ENCODE measurements around the gene NCF4.

Gene NCF4

GRCh38 chr22:36899498-36899897, 38.7 kb downstream of the NCF4 start:
- DNase-seq = no peak

GRCh38 chr22:36900225-36900624, 39.4 kb downstream of the NCF4 start:
- no peak for DNase-seq

DNA sequence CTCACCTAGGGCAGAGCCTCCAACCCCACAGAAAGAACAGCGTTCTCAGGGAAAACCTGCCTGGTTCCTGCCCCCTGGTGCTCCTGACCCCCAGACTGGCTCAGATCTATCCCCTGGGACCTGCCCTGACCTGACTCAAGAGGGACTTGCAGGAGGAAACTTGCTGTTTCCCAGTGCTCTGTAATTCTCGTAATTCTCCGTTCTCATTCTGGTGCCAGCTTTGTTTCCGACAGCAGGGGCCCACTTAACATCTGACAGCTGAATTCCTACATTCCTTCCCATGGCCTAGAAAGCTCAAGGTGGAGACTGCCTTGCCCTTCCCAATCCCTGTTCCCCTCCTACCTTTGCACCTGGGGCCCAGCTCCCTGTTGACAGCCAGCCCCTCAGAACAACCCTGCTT, 40.1 kb downstream of the NCF4 start:
- DNase-seq = no peak

- DNase-seq = no peak
These were observed 40.8 kb downstream of the NCF4 start for GRCh38 chr22:36901411-36902142.

- DNase-seq = no peak
These were observed 41.5 kb downstream of the NCF4 start for GRCh38 chr22:36902143-36902926.

DNA sequence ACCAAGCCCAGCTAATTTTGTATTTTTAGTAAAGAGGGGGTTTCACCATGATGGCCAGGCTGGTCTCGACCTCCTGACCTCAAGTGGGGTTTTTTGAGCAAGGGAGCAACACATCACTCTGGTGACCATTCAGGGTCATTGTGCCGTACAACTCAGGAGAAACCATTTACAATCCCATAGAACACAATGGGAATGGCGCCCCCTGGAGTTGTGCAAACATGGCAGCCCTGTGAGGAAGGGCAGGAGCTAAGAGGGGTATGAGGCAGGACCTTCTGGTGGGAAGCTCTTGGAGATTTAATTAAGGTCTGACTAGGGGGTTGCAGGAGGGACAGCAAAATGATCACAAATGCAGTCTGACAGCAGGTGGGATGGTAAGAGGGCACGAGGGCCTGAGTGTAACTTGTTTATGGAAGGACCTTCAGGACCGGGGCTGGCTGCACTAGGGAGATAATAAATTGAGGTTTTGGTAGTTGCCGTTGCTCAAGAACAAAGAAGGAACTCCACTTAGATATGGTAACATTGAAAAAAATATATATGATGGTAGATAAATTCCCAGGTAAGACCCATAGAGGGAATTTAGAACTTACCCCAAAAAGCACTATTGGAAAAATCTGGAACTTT, 43.6 kb downstream of the NCF4 start:
- DNase-seq = no peak

GRCh38 chr22:36907253-36908195, 46.7 kb downstream of the NCF4 start:
- DNase-seq = no peak

DNA sequence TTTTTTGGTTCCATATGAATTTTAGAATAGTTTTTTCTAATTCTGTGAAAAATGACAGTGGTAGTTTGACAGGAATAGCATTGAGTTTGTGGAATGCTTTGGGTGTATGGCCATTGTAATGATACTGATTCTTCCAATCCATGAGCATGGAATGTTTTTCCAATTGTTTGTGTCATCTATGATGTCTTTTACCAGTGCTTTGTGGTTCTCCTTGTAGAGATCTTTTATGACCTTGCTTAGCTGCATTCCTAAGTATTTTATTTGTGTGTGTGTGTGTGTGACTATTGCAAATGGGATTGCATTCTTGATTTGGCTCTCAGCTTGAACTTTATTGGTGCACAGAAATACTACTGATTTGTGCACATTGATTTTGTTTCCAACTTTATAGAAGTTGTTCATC, 49.7 kb downstream of the NCF4 start:
- DNase-seq = peak; percentile 32

GRCh38 chr22:36911887-36912661, 51.3 kb downstream of the NCF4 start:
- peak; percentile 84 for DNase-seq

- DNase-seq = no peak
These were observed 52.1 kb downstream of the NCF4 start for GRCh38 chr22:36912694-36913426.

- no peak for DNase-seq
These were observed 52.9 kb downstream of the NCF4 start, which contains the start of gene CSF2RB for GRCh38 chr22:36913427-36914389. Gene CSF2RB, plus strand, starts transcription at chr22:36913628. Its CDS starts 8,580 bp downstream, at chr22:36922208.

DNA sequence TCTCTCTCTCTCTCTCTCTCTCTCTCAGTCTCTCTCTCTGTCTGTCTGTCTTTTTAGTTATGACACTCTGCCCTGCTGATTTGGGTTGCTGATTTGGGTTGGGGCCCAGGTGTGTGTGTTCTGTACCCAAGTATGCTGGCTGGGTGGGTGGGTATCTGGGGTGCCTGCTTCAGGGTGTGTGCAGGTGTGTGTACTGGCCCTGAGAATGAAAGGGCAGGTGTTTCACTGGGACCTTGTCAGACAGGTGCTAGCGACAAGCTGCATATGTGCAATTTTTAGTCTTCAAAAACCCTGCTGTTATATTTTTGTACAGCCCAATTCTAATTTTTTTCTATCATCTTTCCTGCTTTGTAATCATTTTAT, 53.6 kb downstream of the NCF4 start:
- no peak for DNase-seq

- no peak for DNase-seq
These were observed 55.2 kb downstream of the NCF4 start for GRCh38 chr22:36916034-36916433.

- no peak for DNase-seq
These were observed 57.9 kb downstream of the NCF4 start for GRCh38 chr22:36918586-36919284.

- no peak for DNase-seq
These were observed 60.7 kb downstream of the NCF4 start for GRCh38 chr22:36921309-36922104.

DNA sequence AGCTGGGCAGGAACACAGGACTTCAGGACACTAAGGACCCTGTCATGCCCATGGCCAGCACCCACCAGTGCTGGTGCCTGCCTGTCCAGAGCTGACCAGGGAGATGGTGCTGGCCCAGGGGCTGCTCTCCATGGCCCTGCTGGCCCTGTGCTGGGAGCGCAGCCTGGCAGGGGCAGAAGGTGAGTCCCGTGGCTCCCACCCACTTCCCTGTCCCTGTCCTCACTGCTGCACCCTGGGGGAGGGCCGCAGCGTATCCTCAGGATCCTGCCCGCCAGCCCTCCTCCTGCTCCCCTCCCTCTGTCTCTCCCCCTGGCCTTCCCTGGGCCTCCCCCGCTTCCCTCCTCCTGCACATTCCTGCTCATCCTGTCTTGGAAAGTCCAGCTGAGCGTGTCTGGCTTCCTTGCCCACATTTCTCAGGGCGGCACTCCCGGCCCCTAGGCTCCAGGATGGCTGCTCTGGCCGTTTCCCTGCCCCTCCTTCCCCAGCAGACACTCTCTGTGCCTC, 61.4 kb downstream of the NCF4 start:
- DNase-seq = peak; percentile 27

DNA sequence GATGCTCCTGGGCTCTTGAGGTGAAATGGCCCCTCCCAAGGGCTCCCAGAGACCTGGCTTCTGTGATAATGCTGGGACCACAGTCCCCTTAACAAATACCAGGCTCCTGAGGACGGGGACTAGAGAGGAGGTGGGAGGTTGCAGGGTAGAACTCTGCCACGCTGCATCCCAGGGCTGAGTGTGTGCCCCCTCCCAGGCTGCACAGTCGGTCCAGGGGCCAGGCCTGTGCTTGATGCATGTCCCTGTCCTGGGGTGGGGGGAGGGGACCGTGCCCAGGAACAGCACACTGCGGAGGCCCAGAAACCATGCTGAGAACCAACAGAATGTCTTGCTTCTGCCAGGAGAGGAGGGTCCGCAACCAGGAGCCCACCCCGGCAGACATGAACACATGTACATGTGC, 61.9 kb downstream of the NCF4 start:
- DNase-seq = no peak
